DND-41 (cell line): Measurements from ENCODE around the gene HNRNPU.

ENCODE experiments used
- ATAC-seq: fragments of 200-7000 bp; cut with Tn5 transposase; 3 replicates; pipeline ENCODE4 v1.9.1; 2021; ENCODE audit warnings: low read depth; ENCODE audit not compliant: insufficient read depth
- DNase-seq: peaks from one replicate; pipeline ENCODE4 v3.0.0-alpha.2; 2020
- H2AFZ ChIP-seq: 2 replicates; pipeline ENCODE4 v1.6.0; 2012; ENCODE audit warnings: low read depth, low read length
- H3K27ac ChIP-seq: 2 replicates; pipeline ENCODE4 v1.5.1; 2012; ENCODE audit warnings: low read length, inconsistent platforms
- H3K27me3 ChIP-seq: fragments of 200-600 bp; sonication (generic); 2 replicates; pipeline ENCODE4 v1.6.0; 2012; ENCODE audit warnings: low read length, mild to moderate bottlenecking, inconsistent platforms; ENCODE audit not compliant: insufficient read depth, poor library complexity
- H3K36me3 ChIP-seq: 2 replicates; pipeline ENCODE4 v1.5.1; 2012; ENCODE audit warnings: low read length, inconsistent platforms; ENCODE audit not compliant: insufficient read depth
- H3K4me1 ChIP-seq: 2 replicates; pipeline ENCODE4 v1.5.1; 2012; ENCODE audit warnings: mild to moderate bottlenecking, low read length; ENCODE audit not compliant: insufficient read depth
- H3K4me2 ChIP-seq: 2 replicates; pipeline ENCODE4 v1.6.0; 2012; ENCODE audit warnings: mild to moderate bottlenecking, moderate library complexity, low read length, inconsistent platforms; ENCODE audit not compliant: insufficient read depth
- H3K4me3 ChIP-seq, 2 experiments: fragments of 200-600 bp in 1 of 2; shearing (Covaris generic) in 1 of 2; 2 replicates each; pipeline ENCODE4 v1.5.1; 2012 to 2016; ENCODE audit warnings: inconsistent platforms in 2 of 2, low read length in 2 of 2, mild to moderate bottlenecking in 2 of 2, low read depth in 1 of 2, moderate library complexity in 1 of 2
- H3K79me2 ChIP-seq: 2 replicates; pipeline ENCODE4 v1.6.0; 2012; ENCODE audit warnings: low read length, inconsistent platforms; ENCODE audit not compliant: insufficient read depth
- H3K9ac ChIP-seq: 2 replicates; pipeline ENCODE4 v1.6.0; 2012; ENCODE audit warnings: low read depth, mild to moderate bottlenecking, inconsistent platforms, low read length, moderate library complexity
- H3K9me3 ChIP-seq: 2 replicates; pipeline ENCODE4 v1.5.1; 2012; ENCODE audit warnings: low read length, moderate library complexity, mild to moderate bottlenecking, inconsistent platforms; ENCODE audit not compliant: insufficient read depth, severe bottlenecking
- H4K20me1 ChIP-seq: 2 replicates; pipeline ENCODE4 v1.6.0; 2012; ENCODE audit warnings: low read length; ENCODE audit not compliant: insufficient read depth
- CTCF ChIP-seq: IDR thresholded peaks from 2 replicates; pipeline ENCODE4 v1.5.1; 2012; ENCODE audit warnings: borderline replicate concordance, low read length, moderate library complexity, mild to moderate bottlenecking; ENCODE audit not compliant: poor library complexity, severe bottlenecking; ENCODE audit errors: extremely low read depth
- EZH2 ChIP-seq: IDR thresholded peaks from 3 replicates; pipeline ENCODE4 v1.6.1; 2012; ENCODE audit warnings: borderline replicate concordance, low read depth, mild to moderate bottlenecking, moderate library complexity, low read length, inconsistent platforms; ENCODE audit not compliant: severe bottlenecking

The HNRNPU gene

GRCh38 chr1:244893836-244894235, 29.5 kb upstream of the HNRNPU start:
- H4K20me1 ChIP-seq = no peaks in the 10 kb centered on the region
- no peak overlapping the region for H2AFZ ChIP-seq
- ATAC-seq = no peak

GRCh38 chr1:244887281-244887680, 22.9 kb upstream of the HNRNPU start:
- H3K9ac ChIP-seq = no peak overlapping the region
- H4K20me1 ChIP-seq = no peaks in the 10 kb centered on the region
- no peak overlapping the region for H2AFZ ChIP-seq
- H3K4me3 ChIP-seq = no peak overlapping the region
- H3K4me1 ChIP-seq = no peaks in the 10 kb centered on the region
- no peaks in the 10 kb centered on the region for H3K36me3 ChIP-seq
- no peak for ATAC-seq
- H3K27ac ChIP-seq = no peak overlapping the region
- H3K9me3 ChIP-seq = no peaks in the 10 kb centered on the region
- TF ChIP-seq CTCF (no peak), EZH2 (no peak)
- H3K79me2 ChIP-seq = no peaks in the 10 kb centered on the region
- no peaks in the 10 kb centered on the region for H3K27me3 ChIP-seq
- H3K4me2 ChIP-seq = no peak overlapping the region
- no peak for DNase-seq

More at GRCh38 chr1:244893836-244894235, 29.5 kb upstream of the HNRNPU start:
- no peaks in the 10 kb centered on the region for H3K4me1 ChIP-seq
- H3K9ac ChIP-seq = no peak overlapping the region
- no peaks in the 10 kb centered on the region for H3K9me3 ChIP-seq
- H3K27me3 ChIP-seq = no peaks in the 10 kb centered on the region
- DNase-seq = no peak
- H3K4me2 ChIP-seq = no peak overlapping the region
- H3K27ac ChIP-seq = no peak overlapping the region
- no peaks in the 10 kb centered on the region for H3K36me3 ChIP-seq
- H3K4me3 ChIP-seq = no peak overlapping the region
- H3K79me2 ChIP-seq = no peaks in the 10 kb centered on the region
- TF ChIP-seq CTCF = no peak
- no peak for TF ChIP-seq EZH2

- Histone ChIP-seq H3K9me3 (no peaks in the 10 kb centered on the region), H3K27me3 (no peaks in the 10 kb centered on the region), H3K4me2 (no peak overlapping the region), H2AFZ (no peak overlapping the region), H3K27ac (no peak overlapping the region), H4K20me1 (no peaks in the 10 kb centered on the region), H3K9ac (no peak overlapping the region), H3K4me1 (no peaks in the 10 kb centered on the region), H3K79me2 (no peaks in the 10 kb centered on the region), H3K36me3 (no peaks in the 10 kb centered on the region), H3K4me3 (no peak overlapping the region)
- ATAC-seq (no peak), DNase-seq (no peak)
- TF ChIP-seq CTCF = no peak
- TF ChIP-seq EZH2 = no peak
These were observed 17.4 kb upstream of the HNRNPU start for GRCh38 chr1:244881552-244882280.
